ENCODE results near the gene EFCAB6.

EFCAB6 gene

GRCh38 chr22:43490311-43490710 lies 321.8 kb downstream of the EFCAB6 start:
- H3K4me3 ChIP-seq (ENCODE audit: control insufficient read depth, low read depth, low read length), result no peak overlapping the region
- no peak for DNase-seq (ENCODE audit: low read depth)
- no peak for TF ChIP-seq CTCF (IDR thresholded peaks at IDR 0.05; ENCODE audit: control insufficient read depth, insufficient read depth, low read depth, low read length, missing control alignments)

- DNase-seq (ENCODE audit: low read depth), result no peak
- H3K4me3 ChIP-seq (ENCODE audit: control insufficient read depth, low read depth, low read length), result no peak overlapping the region
- TF ChIP-seq CTCF (IDR thresholded peaks at IDR 0.05; ENCODE audit: control insufficient read depth, insufficient read depth, low read depth, low read length, missing control alignments), result no peak
Observed at GRCh38 chr22:43488937-43489336, 323.2 kb downstream of the EFCAB6 start.

GRCh38 chr22:43488031-43488866 lies 323.9 kb downstream of the EFCAB6 start:
- no peak overlapping the region for H3K4me3 ChIP-seq (ENCODE audit: control insufficient read depth, low read depth, low read length)
- TF ChIP-seq CTCF (IDR thresholded peaks at IDR 0.05; ENCODE audit: control insufficient read depth, insufficient read depth, low read depth, low read length, missing control alignments), result no peak
- no peak for DNase-seq (ENCODE audit: low read depth)

GRCh38 chr22:43487311-43488030 lies 324.6 kb downstream of the EFCAB6 start:
- H3K4me3 ChIP-seq (ENCODE audit: control insufficient read depth, low read depth, low read length), result no peak overlapping the region
- no peak for DNase-seq (ENCODE audit: low read depth)
- no peak for TF ChIP-seq CTCF (IDR thresholded peaks at IDR 0.05; ENCODE audit: control insufficient read depth, insufficient read depth, low read depth, low read length, missing control alignments)

GRCh38 chr22:43485502-43486089 lies 326.5 kb downstream of the EFCAB6 start:
- H3K4me3 ChIP-seq (ENCODE audit: control insufficient read depth, low read depth, low read length), result no peak overlapping the region
- DNase-seq (ENCODE audit: low read depth), result no peak
- no peak for TF ChIP-seq CTCF (IDR thresholded peaks at IDR 0.05; ENCODE audit: control insufficient read depth, insufficient read depth, low read depth, low read length, missing control alignments)

- no peak for TF ChIP-seq CTCF (IDR thresholded peaks at IDR 0.05; ENCODE audit: control insufficient read depth, insufficient read depth, low read depth, low read length, missing control alignments)
Observed at GRCh38 chr22:43484227-43484626, 327.9 kb downstream of the EFCAB6 start.

More at GRCh38 chr22:43484227-43484626, 327.9 kb downstream of the EFCAB6 start:
- DNase-seq (ENCODE audit: low read depth), result no peak
- H3K4me3 ChIP-seq (ENCODE audit: control insufficient read depth, low read depth, low read length), result no peak overlapping the region
